C4-2B (cell line): ENCODE measurements around the gene PTPRS.

Experiments
- ZFX ChIP-seq: fragments of 450-650 bp; IDR thresholded peaks from 2 replicates; pipeline ENCODE4 v1.6.1; 2017
- TF ChIP-seq, protein P1 (sequence below): fragments of 450-650 bp; conservative IDR thresholded peaks from 2 replicates; pipeline ENCODE4 v1.5.1; 2017; ENCODE audit warnings: mild to moderate bottlenecking

DNA sequence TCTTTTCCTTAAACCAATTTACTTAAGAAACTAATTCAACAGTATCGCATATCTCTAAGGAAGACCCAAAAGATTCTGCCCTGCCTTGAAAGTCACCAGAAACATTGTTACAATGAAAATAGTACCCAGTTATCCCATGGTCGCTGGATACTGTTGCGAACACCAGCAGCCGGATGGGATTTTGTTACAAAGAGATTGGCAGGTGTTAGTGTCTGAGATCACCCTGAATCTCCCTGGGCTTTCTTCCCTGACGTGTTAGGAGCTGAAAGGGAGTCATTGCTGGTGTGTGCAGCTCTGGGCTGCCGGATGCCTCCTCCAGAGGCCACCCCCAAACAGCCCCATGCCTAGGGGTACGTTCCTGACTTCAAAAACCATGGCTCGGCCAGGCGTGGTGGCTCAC lies 38.2 kb downstream of the PTPRS start:
- no peak for TF ChIP-seq ZFX
- TF ChIP-seq, protein P1, sequence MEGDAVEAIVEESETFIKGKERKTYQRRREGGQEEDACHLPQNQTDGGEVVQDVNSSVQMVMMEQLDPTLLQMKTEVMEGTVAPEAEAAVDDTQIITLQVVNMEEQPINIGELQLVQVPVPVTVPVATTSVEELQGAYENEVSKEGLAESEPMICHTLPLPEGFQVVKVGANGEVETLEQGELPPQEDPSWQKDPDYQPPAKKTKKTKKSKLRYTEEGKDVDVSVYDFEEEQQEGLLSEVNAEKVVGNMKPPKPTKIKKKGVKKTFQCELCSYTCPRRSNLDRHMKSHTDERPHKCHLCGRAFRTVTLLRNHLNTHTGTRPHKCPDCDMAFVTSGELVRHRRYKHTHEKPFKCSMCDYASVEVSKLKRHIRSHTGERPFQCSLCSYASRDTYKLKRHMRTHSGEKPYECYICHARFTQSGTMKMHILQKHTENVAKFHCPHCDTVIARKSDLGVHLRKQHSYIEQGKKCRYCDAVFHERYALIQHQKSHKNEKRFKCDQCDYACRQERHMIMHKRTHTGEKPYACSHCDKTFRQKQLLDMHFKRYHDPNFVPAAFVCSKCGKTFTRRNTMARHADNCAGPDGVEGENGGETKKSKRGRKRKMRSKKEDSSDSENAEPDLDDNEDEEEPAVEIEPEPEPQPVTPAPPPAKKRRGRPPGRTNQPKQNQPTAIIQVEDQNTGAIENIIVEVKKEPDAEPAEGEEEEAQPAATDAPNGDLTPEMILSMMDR, result no peak
